NOMO-1 treated with DMSO at 0.1 percent for 48 hours (cell line): ENCODE measurements around the gene MED22.
"Not testable (repeated sequence)": the region's sequence is repeated elsewhere in the genome, so short reads cannot be mapped to it uniquely, and the experiment has no call there.

ENCODE experiments used
- DNase-seq: peaks from one replicate; lab custom pipeline; 2025; ENCODE audit not compliant: unreplicated experiment; lab: John Stamatoyannopoulos, UW

MED22 gene

DNA sequence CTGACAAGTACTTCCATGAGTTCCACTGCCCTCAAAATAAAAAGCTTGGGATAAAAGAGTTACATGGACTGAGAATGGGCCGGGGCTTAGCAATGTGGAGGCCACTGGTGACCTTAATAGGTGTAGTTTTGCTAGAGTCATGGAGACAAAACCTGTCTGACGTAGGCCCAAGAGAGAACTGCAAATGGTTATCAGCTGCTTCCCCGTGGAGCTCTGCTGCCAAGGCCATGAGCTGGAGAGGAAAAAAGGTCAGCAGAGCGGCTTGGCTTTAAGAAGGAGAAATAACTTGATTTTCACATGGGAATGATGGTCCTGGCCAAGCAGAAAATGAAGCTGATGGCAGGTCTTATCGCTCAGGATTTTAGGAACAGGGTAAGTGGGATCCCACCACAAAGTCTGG lies 8.3 kb downstream of the MED22 start:
- DNase-seq: no peak

DNA sequence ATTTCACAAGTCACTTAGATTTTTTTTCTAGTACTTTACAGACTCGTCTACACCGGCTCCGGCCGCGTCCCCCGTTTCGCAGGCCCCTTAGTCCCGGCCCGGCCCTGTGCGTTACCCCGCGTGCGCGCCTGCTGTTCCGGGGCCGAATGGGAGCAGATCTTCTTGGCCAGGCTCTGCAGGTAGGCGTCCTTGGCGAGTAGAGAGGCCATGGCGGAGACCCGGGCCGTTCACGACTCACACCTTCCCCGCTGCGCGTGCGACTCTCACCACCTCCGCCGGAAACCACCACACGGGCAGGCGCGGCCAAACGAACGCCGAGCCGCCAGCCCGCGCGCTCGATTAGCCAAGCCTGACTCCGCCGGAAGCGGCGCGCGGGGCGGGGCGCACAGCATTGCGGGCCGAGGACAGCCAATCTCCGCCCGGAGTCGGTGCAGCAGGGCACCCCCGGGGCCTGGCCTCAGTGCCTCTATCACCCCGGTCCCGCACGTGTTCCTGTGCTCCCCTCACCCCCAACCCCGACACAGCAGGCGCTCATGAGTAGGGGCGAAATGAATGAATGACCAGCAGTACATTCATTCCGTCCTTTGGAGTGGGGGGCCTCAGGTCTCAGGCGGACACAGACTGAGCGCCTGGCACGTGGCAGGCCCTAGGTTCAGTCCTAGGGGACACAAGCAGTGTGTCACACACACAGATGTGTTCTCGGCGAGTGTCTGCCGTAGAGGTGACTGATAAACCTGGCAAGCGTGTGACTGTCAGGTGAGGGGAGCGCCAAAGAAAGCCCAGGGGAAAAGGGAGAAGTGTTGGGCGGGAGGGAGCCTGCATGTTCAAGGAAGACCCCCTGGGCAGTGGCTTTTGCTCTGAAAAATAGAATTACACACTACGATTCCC lies 11.8 kb downstream of the MED22 start, which contains the start of gene SURF6:
Gene SURF6, minus strand, starts transcription at position 265 of the 888 bp plus-strand sequence. Its CDS starts 56 bp downstream, at position 209.
- peak; percentile 87 for DNase-seq

DNA sequence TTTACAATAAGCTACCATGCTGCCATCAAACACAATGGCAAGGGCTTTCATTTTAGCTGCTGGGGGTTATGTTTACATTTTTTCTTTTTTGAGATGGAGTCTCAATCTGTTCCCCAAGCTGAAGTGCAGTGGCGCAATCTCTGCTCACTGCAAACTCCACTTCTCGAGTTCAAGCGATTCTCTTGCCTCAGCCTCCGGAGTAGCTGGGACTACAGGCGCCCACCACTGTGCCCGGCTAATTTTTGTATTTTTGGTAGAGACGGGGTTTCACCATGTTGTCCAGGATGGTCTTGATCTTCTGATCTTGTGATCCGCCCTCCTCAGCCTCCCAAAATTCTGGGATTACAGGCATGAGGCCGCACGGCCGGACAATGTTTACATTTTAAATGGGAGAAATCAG lies 13.0 kb downstream of the MED22 start:
- DNase-seq: not testable (repeated sequence)

DNA sequence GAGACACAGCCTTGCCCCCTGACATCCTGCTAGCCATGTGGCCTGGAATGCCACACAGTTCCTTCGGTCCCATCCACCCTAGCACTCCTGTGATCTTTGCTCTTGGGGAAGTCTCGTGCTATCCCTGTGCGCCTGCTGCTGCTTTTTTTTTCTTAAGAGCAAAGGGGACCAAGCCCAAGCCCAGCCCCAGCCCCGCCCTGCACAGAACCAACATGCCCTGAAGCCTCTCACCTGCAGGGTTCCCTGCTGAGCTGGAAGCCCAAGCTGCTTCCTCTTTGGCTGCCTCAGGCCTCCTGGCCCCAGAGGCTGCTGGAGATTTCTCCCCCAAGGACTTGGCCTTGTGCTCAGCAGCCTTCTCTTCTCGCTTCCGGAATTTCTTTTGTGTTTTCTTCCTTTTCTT lies 13.8 kb downstream of the MED22 start:
- DNase-seq: no peak

- no peak for DNase-seq
These were observed 14.4 kb downstream of the MED22 start for GRCh38 chr9:133333566-133333965.

GRCh38 chr9:133333011-133333410 lies 14.9 kb downstream of the MED22 start:
- DNase-seq: no peak

DNA sequence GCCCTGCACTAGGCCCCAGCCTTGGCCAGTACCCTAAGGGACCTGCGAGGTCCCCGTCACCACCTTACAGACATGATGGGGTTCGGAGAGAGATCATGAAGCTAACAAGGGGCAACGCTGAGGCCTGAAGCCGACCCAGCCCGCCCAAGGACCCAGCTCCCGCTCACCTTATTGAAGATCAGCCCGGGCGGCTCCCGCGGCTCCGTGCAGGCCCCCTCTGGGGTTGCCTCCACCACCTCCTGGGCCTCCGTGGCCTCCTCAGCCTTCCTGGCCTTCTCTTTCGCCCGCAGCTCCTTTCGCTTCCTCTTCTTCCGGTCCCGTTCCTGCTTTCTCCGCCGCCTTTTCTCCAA lies 15.6 kb downstream of the MED22 start:
- no peak for DNase-seq

DNA sequence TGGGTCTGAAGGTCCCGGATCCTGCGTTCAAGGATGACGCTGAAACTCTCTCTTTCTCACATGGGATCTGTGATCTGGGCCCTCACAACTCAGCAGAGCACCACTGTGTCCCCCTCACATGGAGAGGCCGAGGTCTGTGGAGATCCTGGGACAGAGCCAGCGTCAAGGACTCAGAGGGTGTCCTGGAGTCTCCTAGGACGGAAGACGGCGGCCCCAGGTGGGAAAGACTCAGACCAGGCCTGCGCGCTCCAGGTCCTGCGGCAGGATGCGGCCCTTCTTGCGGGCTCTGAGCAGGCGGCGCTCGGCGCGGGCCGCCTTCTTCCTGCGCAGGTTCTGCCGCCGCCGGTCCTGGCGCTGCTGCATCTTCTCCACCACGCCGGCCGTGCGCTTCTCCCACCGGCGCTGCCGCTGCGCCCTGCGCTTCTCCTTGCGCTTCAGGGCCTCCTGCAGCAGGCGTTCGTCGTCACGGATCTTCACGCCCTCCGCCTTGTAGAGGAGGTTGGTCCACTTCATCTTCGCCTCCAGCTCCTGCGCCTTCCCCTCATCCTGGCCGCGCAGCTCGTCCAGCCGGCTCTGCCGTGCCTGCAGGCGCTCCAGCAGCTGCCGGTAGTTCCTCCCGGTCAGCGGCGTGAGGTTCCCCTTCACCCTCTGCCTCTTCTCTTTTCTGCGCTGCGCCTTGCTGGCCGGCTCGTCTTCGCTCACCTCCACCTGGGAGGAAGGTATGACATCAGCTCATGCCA lies 16.1 kb downstream of the MED22 start:
- no peak for DNase-seq

GRCh38 chr9:133331221-133331620 lies 16.7 kb downstream of the MED22 start:
- no peak for DNase-seq

DNA sequence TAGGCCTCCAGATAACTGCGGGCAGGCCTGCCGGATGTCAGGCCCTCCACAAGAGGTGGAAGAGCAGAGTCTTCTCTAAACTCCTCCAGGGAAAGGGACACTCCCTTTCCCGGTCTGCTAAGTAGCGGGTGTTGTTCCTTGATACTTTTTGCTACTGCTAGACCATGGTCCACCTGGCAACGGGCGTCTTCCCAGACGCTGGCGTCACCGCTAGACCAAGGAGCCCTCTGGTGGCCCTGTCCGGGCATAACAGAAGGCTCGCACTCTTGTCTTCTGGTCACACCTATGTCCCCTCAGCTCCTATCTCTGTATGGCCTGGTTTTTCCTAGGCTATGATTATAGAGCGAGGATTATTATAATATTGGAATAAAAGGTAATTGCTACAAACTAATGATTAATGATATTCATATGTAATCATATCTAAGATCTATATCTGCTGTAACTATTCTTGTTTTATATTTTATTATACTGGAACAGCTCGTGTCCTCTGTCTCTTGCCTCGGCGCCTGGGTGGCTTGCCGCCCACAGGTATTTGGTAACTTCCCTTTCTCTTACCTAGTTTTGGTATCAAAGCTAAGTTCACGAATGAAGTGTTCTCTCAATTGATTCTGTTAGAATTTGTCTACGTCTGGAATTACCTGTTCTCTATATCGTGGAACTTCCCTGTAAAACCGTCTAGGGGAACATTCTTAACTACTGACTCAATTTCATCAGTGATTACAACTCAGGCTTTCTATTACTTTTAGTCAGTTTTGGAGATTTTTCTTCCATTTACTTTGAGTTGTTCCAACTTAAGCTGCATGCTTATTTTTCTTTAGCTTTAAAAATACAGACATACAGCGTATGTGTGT lies 18.4 kb downstream of the MED22 start:
- not testable (repeated sequence) for DNase-seq

DNA sequence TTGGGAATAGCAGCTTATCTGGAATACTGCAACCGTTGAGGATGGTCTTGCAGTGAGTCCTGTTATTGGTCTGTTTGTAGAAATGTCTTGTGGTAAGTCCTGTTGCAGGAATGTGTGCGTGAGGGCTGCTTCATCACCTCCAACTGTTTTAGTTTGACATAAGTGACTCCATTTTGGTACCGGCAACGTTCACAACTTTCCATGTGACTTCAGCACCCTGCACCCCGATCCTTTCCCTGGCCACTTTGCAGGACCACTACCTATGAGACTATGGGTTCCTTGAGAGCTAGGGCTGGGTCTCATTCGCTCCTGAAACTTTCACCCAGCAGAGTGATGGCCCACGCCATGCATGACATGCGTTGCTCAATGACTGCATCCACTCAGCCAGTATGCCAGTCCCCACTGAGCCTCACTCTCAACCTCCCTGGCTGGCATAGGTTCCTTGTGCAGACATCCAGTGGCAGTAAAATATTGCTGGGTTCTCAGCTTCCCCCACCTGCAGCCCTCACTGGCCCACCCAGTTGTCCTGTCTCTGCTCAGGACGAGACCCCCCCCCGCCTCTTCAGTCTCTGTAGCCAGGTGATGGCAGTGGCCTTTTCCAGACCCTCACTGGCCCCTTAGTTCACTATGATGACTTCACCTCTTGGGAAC lies 20.0 kb downstream of the MED22 start:
- DNase-seq: no peak

DNA sequence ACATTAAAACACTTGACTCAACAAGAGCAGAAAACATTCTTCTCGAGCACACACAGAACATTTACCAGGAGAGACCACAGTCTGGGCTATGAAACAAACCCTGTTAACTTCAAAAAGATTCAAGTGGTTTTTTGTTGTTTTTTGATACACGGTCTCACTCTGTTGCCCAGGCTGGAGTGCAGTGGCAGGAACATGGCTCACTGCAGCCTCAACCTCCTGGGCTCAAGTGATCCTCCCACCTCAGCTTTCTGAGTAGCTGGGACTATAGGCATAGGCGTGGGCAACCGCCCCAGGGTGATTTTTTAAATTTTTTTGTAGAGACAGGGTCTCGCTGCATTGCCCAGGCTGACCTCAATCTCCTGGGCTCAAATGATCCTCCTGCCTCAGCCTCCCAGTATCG lies 20.9 kb downstream of the MED22 start:
- DNase-seq: not testable (repeated sequence)

DNA sequence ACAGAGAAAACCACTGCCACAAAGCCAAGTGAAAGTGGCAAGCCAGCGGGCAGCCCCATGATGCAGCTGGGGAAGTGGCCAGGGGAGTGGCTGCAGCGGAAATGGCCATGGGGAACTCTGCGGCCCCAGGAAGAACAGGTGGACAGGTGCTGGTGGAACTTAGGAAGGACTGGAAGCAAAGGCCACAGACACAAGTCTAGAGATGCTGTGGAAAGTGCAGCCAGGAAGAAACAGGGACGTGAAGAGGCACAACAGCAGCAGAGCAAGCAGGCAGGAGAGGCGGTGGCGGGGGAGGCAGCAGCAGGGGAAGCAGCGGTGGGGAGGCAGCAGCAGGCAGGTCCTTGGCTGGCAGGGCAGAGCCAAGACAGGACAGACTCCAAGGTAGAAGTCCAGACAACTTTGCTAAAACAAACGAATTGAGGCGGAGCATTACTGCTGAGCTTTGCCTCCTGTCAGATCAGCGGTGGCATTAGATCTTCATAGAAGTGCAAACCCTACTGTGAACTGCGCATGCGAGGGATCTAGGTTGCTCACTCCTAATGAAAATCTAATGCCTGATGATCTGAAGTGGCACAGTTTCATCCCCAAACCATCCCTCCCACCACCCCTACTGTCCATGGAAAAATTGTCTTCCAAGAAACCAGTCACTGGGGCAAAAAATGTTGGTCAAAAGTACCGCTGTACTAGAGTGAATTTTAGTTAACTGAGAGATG lies 23.8 kb downstream of the MED22 start:
- no peak for DNase-seq

- no peak for DNase-seq
These were observed 24.7 kb downstream of the MED22 start for GRCh38 chr9:133323211-133323610.

GRCh38 chr9:133322701-133323100 lies 25.2 kb downstream of the MED22 start:
- DNase-seq: no peak

DNA sequence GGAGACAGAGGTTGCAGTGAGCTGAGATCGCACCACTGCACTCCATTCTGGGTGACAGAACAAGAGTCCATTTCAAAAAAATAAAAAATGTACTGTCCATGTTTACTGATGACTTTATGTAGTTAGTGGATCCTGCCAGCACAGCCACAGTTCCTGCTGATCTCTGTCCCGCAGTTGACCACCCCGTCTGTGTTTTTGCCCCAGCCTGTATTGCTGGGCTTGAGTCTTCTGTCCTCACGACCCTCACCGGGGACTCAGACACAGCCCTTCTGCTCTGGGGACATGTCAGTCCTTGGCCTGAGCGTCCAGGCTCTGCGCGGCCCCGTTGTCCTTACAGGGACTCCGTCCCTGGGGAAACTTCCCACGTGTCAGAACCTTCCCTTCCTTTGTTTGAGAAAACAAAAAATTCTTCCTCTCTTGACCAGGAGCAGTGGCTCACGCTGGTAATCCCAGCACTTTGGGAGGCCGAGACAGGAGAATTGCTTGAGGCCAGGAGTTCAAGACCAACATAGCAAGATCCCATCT lies 26.5 kb downstream of the MED22 start:
- no peak for DNase-seq

DNA sequence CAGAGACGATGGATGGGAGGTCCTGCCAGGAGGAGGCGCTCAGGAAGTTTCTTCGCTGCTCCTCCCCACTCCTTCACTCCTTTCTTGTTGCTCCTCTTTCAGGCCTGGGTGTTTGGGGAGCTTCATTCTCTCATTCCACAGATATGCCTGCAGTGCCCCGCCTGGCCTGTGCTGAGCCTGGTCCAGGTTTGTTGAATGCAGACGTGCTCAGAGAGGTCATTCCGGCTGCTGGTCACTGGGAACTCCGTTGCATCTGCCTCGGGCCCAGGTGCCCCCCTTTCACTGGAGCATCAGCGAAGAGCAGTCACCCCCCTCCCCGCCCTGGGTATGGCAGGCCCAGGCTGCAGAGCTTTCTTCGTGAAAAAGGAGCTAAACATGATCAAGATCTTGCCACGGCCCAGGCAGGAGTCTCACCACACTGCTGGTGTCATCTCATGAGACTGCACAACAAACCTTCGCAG lies 27.5 kb downstream of the MED22 start:
- no peak for DNase-seq

DNA sequence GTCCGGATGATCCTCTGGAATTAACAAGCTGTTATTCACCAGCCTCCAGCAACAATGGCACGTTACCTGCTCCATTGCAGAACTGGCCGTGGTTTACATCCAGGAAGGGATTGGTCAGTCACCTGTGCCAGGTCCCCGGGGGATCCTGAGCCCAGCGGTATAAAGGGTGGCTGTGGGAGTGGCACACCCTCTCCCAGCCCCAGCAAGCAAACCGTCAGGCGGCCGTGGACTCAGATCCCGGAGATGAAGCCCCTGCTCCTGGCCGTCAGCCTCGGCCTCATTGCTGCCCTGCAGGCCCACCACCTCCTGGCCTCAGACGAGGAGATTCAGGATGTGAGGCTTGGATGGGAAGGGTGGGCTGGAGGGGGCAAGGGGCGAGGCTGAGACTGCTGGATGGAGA lies 30.4 kb downstream of the MED22 start:
- DNase-seq: not testable (repeated sequence)

GRCh38 chr9:133315997-133316396 lies 31.9 kb downstream of the MED22 start:
- DNase-seq: no peak

GRCh38 chr9:133309608-133310007 lies 38.3 kb downstream of the MED22 start:
- DNase-seq: no peak
